ENCODE measurements around the gene LAMA2. TPM values are rescaled to one million over a fixed set of nuclear protein-coding genes. Genes with fewer than 3 reads are reported as not detected.

Gene LAMA2
- total and polyA plus RNA-seq, 2 of the 13 experiments (the other 11 are each of a cell fraction or from before 2014, with no cell fraction given) = 0.11 to 0.28 TPM

DNA sequence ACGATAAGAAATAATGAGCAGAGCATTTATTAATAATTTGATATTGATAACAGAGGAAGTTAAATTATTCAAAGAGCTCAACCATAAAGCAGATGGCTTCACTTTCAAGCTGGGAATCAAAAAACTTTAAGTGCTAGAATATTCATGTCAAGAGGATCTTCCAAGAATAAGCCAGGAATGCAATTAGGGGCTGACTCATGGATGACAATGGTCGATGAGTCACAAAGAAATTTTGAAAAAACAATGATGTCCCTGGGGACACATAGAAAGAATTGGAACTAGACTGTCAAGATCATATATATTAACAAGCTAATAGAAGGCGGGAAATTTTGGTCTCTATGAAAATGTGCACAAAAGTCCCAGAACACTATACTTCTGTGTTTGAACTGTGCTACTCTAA lies 304.1 kb downstream of the LAMA2 start:
- no peak for DNase-seq (ENCODE audit: low spot score)
- H3K36me3 ChIP-seq (replicated peaks in 1 of 2; ENCODE audit: control insufficient read depth in 1 of 2, insufficient read depth in 2 of 2, low read length in 2 of 2) = no peaks in the 10 kb centered on the region
- intact Hi-C loops (cut with micrococcal nuclease; ENCODE audit: unreplicated experiment) = no loop called here
- H3K4me1 ChIP-seq (ENCODE audit: insufficient read depth, low read length) = no peaks in the 10 kb centered on the region
- no peak overlapping the region for H3K4me2 ChIP-seq (ENCODE audit: low read depth, low read length)
- no peak for FAIRE-seq
- in situ Hi-C loops (cut with HindIII; ENCODE audit: extremely low pct_ligation_motif_present, low pct_unique_long_range_greater_than_20kb) = no loop called here
- ChIA-PET POLR2A (no interaction called here), CTCF (ENCODE audit: low intra/inter-chr PET ratio, low total read pairs) (no interaction called here)
- no TSS peak for BruUV-seq (replicated peaks)
- H3K9me3 ChIP-seq (ENCODE audit: low read length) = no peaks in the 10 kb centered on the region
- H3K27me3 ChIP-seq (ENCODE audit: control insufficient read depth in 1 of 2, insufficient read depth in 2 of 2, low read length in 2 of 2) = no peaks in the 10 kb centered on the region
- no peak overlapping the region for H3K4me3 ChIP-seq (replicated peaks in 1 of 3; ENCODE audit: insufficient read depth in 1 of 3, low read depth in 2 of 3, low read length in 3 of 3)
- no peaks in the 10 kb centered on the region for H4K20me1 ChIP-seq (ENCODE audit: insufficient read depth, low read length)
- H3K9ac ChIP-seq (ENCODE audit: insufficient read depth, low read depth, low read length) = no peak overlapping the region
- ATAC-seq = no peak
- TF ChIP-seq, protein P1, sequence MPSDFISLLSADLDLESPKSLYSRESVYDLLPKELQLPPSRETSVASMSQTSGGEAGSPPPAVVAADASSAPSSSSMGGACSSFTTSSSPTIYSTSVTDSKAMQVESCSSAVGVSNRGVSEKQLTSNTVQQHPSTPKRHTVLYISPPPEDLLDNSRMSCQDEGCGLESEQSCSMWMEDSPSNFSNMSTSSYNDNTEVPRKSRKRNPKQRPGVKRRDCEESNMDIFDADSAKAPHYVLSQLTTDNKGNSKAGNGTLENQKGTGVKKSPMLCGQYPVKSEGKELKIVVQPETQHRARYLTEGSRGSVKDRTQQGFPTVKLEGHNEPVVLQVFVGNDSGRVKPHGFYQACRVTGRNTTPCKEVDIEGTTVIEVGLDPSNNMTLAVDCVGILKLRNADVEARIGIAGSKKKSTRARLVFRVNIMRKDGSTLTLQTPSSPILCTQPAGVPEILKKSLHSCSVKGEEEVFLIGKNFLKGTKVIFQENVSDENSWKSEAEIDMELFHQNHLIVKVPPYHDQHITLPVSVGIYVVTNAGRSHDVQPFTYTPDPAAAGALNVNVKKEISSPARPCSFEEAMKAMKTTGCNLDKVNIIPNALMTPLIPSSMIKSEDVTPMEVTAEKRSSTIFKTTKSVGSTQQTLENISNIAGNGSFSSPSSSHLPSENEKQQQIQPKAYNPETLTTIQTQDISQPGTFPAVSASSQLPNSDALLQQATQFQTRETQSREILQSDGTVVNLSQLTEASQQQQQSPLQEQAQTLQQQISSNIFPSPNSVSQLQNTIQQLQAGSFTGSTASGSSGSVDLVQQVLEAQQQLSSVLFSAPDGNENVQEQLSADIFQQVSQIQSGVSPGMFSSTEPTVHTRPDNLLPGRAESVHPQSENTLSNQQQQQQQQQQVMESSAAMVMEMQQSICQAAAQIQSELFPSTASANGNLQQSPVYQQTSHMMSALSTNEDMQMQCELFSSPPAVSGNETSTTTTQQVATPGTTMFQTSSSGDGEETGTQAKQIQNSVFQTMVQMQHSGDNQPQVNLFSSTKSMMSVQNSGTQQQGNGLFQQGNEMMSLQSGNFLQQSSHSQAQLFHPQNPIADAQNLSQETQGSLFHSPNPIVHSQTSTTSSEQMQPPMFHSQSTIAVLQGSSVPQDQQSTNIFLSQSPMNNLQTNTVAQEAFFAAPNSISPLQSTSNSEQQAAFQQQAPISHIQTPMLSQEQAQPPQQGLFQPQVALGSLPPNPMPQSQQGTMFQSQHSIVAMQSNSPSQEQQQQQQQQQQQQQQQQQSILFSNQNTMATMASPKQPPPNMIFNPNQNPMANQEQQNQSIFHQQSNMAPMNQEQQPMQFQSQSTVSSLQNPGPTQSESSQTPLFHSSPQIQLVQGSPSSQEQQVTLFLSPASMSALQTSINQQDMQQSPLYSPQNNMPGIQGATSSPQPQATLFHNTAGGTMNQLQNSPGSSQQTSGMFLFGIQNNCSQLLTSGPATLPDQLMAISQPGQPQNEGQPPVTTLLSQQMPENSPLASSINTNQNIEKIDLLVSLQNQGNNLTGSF (CRISPR knock-in tag; IDR thresholded peaks at IDR 0.05) = no peak
- TF ChIP-seq, protein P2, sequence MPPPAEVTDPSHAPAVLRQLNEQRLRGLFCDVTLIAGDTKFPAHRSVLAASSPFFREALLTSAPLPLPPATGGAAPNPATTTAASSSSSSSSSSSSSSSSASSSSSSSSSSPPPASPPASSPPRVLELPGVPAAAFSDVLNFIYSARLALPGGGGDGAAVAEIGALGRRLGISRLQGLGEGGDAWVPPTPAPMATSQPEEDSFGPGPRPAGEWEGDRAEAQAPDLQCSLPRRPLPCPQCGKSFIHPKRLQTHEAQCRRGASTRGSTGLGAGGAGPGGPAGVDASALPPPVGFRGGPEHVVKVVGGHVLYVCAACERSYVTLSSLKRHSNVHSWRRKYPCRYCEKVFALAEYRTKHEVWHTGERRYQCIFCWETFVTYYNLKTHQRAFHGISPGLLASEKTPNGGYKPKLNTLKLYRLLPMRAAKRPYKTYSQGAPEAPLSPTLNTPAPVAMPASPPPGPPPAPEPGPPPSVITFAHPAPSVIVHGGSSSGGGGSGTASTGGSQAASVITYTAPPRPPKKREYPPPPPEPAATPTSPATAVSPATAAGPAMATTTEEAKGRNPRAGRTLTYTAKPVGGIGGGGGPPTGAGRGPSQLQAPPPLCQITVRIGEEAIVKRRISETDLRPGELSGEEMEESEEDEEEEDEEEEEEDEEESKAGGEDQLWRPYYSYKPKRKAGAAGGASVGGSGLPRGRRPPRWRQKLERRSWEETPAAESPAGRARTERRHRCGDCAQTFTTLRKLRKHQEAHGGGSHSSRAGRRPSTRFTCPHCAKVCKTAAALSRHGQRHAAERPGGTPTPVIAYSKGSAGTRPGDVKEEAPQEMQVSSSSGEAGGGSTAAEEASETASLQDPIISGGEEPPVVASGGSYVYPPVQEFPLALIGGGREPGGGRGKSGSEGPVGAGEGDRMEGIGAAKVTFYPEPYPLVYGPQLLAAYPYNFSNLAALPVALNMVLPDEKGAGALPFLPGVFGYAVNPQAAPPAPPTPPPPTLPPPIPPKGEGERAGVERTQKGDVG (CRISPR knock-in tag; IDR thresholded peaks at IDR 0.05; ENCODE audit: borderline replicate concordance) = no peak
- no peak for TF ChIP-seq NRL (CRISPR knock-in tag; IDR thresholded peaks at IDR 0.05; ENCODE audit: borderline replicate concordance)
- TF ChIP-seq, protein P3, sequence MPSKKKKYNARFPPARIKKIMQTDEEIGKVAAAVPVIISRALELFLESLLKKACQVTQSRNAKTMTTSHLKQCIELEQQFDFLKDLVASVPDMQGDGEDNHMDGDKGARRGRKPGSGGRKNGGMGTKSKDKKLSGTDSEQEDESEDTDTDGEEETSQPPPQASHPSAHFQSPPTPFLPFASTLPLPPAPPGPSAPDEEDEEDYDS (CRISPR knock-in tag; IDR thresholded peaks at IDR 0.05) = no peak
- H3K79me2 ChIP-seq (ENCODE audit: insufficient read depth, low read length) = no peaks in the 10 kb centered on the region
- no peak overlapping the region for H3K27ac ChIP-seq (ENCODE audit: extremely low read length, insufficient read depth, low read length)
- no peak overlapping the region for H2AFZ ChIP-seq (ENCODE audit: low read length)
- WGBS (ENCODE audit: low lambda C conversion rate) = 10% methylated on average over 3 of the region's 3 CpGs

Data from HepG2 (cell line).